Astrocyte of the cerebellum (primary cell): ENCODE data around the gene TUBA3D.
"Not testable (repeated sequence)": the region's sequence is repeated elsewhere in the genome, so short reads cannot be mapped to it uniquely, and the experiment has no call there.

ENCODE experiments used
- DNase-seq: peaks from one replicate; pipeline ENCODE4 v3.0.0-alpha.2; 2011; ENCODE audit warnings: low read depth
- H3K4me3 ChIP-seq: 2 replicates; pipeline ENCODE4 v1.5.1; 2011; ENCODE audit warnings: mild to moderate bottlenecking, low read depth, low read length, moderate library complexity
- in situ Hi-C: cut with HindIII; loops from 2 replicates; pipeline ENCODE4 v1.10.0; 2017; ENCODE audit warnings: low sequenced_read_pairs
- TF ChIP-seq, protein P1 (sequence below): IDR thresholded peaks from 2 replicates; pipeline ENCODE4 v1.5.1; 2012; ENCODE audit warnings: low read length, low read depth, moderate library complexity, mild to moderate bottlenecking; ENCODE audit errors: missing control alignments

TUBA3D gene

DNA sequence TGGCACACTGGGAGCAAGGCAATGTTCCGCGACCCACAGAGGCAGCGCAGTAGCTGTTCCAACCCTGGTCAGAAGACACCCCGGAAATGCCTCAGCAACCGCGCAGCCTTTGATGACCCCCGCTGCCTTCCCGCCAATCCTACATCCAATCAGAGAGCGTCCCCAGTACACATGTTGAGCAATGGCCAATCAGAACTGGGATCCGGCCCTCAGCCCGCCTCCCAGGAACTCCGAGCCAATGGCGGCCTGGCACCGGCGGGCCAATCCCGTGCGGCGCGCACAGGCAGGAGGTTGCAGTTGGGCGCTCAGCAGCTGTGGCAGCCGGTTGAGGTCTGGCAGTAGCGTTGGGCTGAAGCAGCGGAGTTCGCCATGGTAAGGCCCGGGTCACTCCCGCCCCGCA, at the start of gene TUBA3D:
TSS of gene TUBA3D (plus strand) at position 289 of the 400 bp plus-strand sequence. CDS start at position 370, 81 bp downstream.
- in situ Hi-C loops = no loop called here
- H3K4me3 ChIP-seq = no peak within 1 kb of the TSS
- TF ChIP-seq, protein P1, sequence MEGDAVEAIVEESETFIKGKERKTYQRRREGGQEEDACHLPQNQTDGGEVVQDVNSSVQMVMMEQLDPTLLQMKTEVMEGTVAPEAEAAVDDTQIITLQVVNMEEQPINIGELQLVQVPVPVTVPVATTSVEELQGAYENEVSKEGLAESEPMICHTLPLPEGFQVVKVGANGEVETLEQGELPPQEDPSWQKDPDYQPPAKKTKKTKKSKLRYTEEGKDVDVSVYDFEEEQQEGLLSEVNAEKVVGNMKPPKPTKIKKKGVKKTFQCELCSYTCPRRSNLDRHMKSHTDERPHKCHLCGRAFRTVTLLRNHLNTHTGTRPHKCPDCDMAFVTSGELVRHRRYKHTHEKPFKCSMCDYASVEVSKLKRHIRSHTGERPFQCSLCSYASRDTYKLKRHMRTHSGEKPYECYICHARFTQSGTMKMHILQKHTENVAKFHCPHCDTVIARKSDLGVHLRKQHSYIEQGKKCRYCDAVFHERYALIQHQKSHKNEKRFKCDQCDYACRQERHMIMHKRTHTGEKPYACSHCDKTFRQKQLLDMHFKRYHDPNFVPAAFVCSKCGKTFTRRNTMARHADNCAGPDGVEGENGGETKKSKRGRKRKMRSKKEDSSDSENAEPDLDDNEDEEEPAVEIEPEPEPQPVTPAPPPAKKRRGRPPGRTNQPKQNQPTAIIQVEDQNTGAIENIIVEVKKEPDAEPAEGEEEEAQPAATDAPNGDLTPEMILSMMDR = no peak
- no peak for DNase-seq

DNA sequence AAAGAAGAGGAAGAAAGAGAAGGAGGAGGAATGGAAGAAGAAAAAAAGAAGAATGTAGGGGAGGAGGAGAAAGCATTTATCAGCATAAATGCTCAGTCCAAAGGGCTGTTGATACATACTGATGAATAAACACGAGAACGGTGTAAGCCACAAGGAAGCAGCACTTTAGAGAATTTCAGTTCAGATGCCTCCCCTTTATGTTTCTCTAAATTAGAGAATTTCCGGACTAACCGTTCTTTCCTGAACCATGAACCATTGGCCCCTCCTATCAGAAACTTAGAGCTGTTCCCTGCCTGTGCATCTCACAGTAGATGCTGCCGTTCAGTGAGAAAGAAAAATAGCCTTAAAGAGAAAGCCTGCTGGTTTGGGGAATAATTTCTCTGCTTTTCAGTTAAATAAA, 49.2 kb upstream of the TUBA3D start:
- TF ChIP-seq, protein P1 = no peak
- no peak overlapping the region for H3K4me3 ChIP-seq
- no peak for DNase-seq
- in situ Hi-C loops = no loop called here

DNA sequence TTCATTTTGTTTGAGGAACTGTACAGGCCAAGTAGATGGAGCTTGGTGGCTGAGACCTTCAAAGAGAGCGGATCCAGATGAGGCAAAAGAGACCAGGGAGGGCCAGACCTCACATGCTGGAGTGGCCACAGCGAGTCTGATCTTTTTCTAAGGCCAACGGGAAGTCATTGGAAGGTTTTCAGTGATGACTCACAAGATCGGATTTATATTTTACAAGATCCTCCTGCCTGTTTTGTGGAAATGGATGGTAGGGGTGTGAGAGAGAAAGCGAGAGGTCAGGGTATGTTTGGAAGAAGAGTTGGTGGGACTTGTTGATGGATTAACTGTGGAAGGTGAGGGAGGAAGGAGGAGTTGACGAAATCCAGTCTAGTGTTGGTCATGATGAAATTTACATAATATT, 44.6 kb upstream of the TUBA3D start:
- DNase-seq = no peak

DNA sequence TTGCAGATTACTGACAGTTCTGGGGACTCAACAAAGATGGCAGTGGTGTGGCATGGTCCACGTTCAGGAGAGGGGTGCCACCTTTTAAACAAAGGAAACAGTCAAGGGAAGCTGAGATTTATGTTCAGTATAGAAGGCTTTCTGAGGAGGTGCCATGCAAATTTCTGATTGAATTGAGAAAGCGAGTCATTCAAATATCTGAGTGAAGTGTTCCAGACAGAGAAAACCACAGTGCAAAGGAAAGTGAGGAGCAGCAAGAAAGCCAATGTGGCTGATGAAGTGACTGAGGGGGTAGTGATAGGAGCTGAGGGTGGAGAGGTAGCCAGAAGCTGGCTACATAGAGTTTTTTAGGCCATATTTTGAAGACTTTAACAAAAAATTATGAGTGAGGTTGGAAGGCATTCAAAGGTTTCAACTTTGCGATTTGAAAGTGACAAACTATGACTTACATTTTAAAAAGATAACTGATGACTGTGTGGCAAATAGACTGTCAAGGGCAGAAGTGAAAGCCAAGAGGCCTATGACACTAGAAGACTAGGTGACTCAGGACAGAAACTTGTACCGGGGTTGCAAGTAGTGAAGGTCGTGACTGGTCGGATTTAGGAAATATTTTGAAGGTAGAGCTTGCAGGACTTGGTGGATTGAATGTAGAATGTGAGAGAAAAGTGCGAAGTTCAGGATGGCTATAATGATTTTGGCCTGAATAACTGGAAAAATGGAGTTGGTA, 35.0 kb upstream of the TUBA3D start:
- H3K4me3 ChIP-seq, in situ Hi-C loops, DNase-seq: not testable (repeated sequence)

More for the DNA sequence above, 44.6 kb upstream of the TUBA3D start:
- no peak overlapping the region for H3K4me3 ChIP-seq
- TF ChIP-seq, protein P1 = no peak
- in situ Hi-C loops = no loop called here

DNA sequence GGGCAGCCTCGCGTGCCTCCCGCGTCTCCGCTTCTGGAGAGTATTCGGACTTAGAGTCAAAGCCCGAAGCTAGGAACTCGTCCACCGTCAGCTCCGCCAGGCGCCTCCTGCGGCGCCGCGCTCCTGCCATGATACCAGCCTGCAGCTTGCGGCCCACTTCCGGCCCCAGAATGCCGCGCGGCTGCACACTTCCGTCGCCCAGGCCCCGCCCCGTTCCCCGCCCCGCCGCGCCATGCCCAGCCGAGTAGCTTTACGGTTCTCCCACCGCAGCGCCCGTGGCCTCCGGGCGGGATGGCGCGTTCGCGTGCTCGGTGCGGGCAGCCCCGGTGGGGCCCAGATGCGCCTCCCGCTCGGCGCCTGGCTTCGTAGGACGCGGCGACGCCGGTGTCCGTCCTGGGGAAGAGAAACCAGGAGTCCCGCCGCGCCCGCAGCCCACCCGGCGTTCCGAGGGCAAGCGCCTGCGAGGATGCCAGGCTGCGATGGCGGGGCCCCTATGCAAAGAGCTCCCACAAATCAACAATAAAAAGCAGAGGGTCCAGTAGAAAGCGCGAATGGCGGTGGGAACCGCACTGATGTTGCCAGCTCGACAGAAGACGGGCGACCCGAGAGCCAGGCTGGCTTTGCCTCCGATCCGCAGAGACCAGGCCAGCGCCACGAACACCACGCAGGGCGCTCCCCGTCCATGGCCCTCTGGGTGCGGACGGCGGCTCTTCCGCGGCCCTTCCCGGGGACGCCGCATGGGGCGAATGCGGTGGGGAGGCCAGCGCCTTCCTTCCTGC, 31.0 kb upstream of the TUBA3D start:
- in situ Hi-C loops = not testable (repeated sequence)

DNA sequence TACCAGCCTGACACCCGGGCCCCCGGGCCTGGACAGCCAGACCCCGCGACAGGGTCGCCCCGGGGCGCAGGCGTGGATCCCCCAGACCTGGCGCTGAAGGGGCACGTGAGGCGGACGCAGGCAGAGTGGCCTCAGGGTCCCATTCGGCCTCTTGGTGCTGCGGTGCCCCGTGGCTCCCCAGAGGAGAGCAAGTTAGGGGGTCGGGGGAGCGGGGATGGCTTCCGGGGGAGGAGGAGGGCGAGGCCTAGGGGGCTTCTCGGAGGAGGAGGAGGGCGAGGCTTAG, 30.5 kb upstream of the TUBA3D start:
- DNase-seq, H3K4me3 ChIP-seq, in situ Hi-C loops: not testable (repeated sequence)

More for the DNA sequence above, 31.0 kb upstream of the TUBA3D start:
- H3K4me3 ChIP-seq, DNase-seq: not testable (repeated sequence)

DNA sequence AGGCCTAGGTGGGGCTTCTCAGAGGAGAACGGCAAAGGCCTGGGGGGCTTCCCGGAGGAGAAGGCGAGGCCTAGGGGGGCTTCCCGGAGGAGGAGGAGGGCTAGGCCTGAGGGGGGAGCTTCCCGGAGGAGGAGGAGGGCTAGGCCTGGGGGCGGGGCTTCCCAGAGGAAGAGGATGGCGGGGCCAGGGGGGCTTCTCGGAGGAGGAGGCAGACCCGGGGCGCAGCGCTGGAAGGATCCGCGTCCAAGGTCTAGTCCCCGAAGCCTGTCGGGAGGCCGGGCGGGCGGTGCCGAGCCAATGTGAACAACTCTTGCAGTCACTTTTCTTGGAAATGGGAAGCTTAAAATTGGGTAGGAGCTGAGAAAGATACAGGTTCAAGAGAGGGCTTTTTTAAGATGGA, 30.0 kb upstream of the TUBA3D start:
- H3K4me3 ChIP-seq = no peak overlapping the region
- in situ Hi-C loops = no loop called here
- no peak for DNase-seq
- TF ChIP-seq, protein P1 = no peak

DNA sequence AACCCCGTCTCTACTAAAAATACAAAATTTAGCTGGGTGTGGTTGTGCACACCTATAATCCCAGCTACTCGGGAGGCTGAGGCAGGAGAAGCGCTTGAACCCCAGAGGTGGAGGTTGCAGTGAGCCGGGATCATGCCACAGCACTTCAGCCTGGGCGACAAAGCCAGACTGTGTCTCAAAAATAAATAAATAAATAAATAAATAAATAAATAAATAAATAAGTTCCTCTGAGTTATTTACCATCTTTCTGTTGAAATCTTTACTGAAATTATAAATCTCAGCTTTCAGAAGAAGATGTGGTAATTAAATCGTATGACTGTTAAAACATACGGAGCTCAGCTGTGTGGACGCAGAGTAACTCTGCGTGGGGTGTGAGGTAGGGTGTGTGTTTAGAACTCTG, 27.9 kb upstream of the TUBA3D start:
- DNase-seq, H3K4me3 ChIP-seq, in situ Hi-C loops: not testable (repeated sequence)

DNA sequence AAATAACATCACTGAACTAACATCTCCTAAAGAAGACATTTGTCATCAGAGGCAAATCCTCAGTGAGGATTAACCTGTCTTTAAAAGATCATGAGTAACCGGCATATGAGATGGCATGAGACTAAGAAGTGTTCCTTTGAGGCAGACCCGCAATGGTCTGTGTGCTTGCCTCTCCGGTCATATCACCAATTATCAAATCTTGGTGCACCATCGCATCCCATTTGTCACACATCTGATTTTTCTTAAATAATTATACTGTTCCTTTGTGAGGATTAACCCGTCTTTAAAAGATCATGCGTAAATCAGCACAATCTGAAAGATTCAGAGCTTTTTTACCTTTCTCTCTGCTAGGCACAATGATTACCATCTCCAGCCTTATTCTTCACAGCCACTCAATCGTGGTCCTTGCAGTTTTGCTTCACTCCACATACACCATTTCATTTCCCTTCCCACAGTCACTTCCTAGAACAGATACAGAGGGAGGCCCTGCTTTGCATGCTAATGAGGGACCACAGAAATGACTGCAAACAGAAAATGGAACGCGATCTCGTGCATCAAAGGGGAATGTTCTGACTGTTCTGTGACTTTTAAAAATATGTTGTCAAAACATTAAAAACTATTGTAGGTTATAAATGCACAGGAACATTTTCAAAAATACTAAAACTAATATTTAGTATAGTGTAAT, 24.5 kb upstream of the TUBA3D start:
- DNase-seq, in situ Hi-C loops, H3K4me3 ChIP-seq: not testable (repeated sequence)

DNA sequence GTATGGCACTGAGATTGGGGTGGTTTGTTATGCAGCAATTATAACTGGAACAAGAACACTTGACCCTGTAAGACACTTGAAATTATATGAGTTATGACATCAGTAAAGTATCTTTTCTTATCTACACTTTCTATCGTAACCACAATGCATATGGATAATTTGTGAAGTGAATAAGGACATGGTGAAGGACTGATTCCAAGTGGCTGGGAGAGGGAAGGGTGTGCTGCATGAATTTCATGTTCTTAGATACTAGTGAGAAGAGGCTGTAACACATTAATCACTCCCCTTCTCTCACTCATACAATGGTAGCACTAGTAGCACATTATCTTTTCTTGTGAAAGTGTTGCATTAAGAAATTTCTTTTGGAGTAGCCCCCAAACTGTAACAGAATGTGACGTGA, 21.0 kb upstream of the TUBA3D start:
- in situ Hi-C loops, DNase-seq, H3K4me3 ChIP-seq: not testable (repeated sequence)

DNA sequence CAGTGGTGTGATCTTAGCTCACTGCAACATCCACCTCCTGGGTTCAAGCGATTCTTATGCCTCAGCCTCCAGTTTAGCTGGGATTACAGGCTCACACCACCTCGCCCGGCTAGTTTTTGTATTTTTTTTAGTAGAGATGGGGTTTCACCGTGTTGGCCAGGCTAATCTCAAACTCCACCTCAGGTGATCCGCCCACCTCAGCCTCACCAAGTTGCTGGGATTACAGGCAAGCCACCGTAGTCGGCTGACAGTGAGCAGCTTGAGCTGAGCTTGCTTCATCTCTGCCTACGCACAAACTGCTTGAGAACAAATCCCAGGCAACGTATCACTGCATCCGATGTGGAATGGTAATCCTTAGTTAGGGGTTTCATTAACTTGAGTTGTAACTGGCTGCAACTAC, 8.2 kb upstream of the TUBA3D start:
- H3K4me3 ChIP-seq, DNase-seq, in situ Hi-C loops: not testable (repeated sequence)

DNA sequence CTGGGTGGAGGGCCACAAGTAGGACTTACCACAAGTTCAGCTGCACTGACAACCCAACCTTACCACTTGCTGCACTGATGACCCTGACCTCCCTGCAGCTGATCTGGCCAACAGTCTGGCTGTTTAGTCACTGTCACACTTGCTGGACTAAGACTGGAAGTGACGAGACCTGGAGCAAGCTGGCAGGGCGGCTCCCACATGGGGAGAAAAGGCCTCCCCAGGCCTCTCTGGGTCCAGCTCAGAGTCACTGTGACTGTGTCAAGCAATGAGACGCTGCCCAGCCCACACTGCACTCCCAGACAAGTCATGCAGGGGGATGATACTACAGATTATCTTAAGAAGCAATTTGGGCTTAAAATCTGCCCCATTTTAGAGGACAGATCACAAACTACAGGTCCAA, 5.0 kb upstream of the TUBA3D start:
- DNase-seq, in situ Hi-C loops, H3K4me3 ChIP-seq: not testable (repeated sequence)
